Keratinocyte (primary cell): ENCODE measurements around the gene MSS51. TPM values are rescaled to one million over a fixed set of nuclear protein-coding genes. Genes with fewer than 3 reads are reported as not detected.

ENCODE experiments used
- DNase-seq: peaks from one replicate; pipeline ENCODE4 v3.0.0-alpha.2; 2011; ENCODE audit warnings: low read depth, missing footprints, low spot score
- FAIRE-seq: peaks from 2 replicates; lab custom pipeline; 2011; peaks lifted over from hg19 to GRCh38; lab: Jason Lieb, UNC
- H2AFZ ChIP-seq: 2 replicates; pipeline ENCODE4 v1.6.0; 2012; ENCODE audit warnings: low read length, control low read depth, inconsistent platforms; ENCODE audit not compliant: control insufficient read depth
- H3K27ac ChIP-seq: 2 replicates; pipeline ENCODE4 v1.5.1; 2011; ENCODE audit warnings: low read length; ENCODE audit not compliant: control insufficient read depth, insufficient read depth
- H3K27me3 ChIP-seq: 3 replicates; pipeline ENCODE4 v1.6.0; 2011; ENCODE audit warnings: low read length; ENCODE audit not compliant: control insufficient read depth, insufficient read depth; ENCODE audit errors: extremely low read depth
- H3K36me3 ChIP-seq, 2 experiments: 2 replicates in 1 of 2; 3 replicates in 1 of 2; pipeline ENCODE4 v1.5.1; 2011; ENCODE audit warnings: low read length in 2 of 2, mild to moderate bottlenecking in 1 of 2; ENCODE audit not compliant: control insufficient read depth in 2 of 2, insufficient read depth in 2 of 2; ENCODE audit errors: extremely low read depth in 1 of 2
- H3K4me1 ChIP-seq: 3 replicates; pipeline ENCODE4 v1.5.1; 2011; ENCODE audit warnings: low read length; ENCODE audit not compliant: control insufficient read depth, insufficient read depth; ENCODE audit errors: extremely low read depth
- H3K4me2 ChIP-seq: 3 replicates; pipeline ENCODE4 v1.6.0; 2011; ENCODE audit warnings: low read depth, low read length; ENCODE audit not compliant: control insufficient read depth, insufficient read depth; ENCODE audit errors: extremely low read depth
- H3K4me3 ChIP-seq, 3 experiments: fragments of 200-600 bp in 1 of 3; sonication (generic) in 1 of 3; 2 replicates in 2 of 3; 3 replicates in 1 of 3; pipeline ENCODE4 v1.5.1; 2011 to 2016; ENCODE audit warnings: low read length in 3 of 3, mild to moderate bottlenecking in 3 of 3, control low read depth in 2 of 3, inconsistent platforms in 1 of 3, low read depth in 1 of 3, mixed read lengths in 1 of 3, mixed run types in 1 of 3, moderate library complexity in 1 of 3; ENCODE audit not compliant: control insufficient read depth in 2 of 3, insufficient read depth in 2 of 3; ENCODE audit errors: extremely low read depth in 1 of 3
- H3K79me2 ChIP-seq: 2 replicates; pipeline ENCODE4 v1.6.0; 2012; ENCODE audit warnings: low read length; ENCODE audit not compliant: control insufficient read depth, insufficient read depth
- H3K9ac ChIP-seq: 3 replicates; pipeline ENCODE4 v1.6.0; 2011; ENCODE audit warnings: low read length; ENCODE audit not compliant: control insufficient read depth, insufficient read depth; ENCODE audit errors: extremely low read depth
- H3K9me1 ChIP-seq: 3 replicates; pipeline ENCODE4 v1.6.0; 2011; ENCODE audit warnings: low read length; ENCODE audit not compliant: control insufficient read depth, insufficient read depth; ENCODE audit errors: extremely low read depth
- H3K9me3 ChIP-seq: 2 replicates; pipeline ENCODE4 v1.5.1; 2012; ENCODE audit warnings: low read depth, low read length; ENCODE audit not compliant: control insufficient read depth
- H4K20me1 ChIP-seq: 3 replicates; pipeline ENCODE4 v1.6.0; 2011; ENCODE audit warnings: low read length; ENCODE audit not compliant: control insufficient read depth, insufficient read depth; ENCODE audit errors: extremely low read depth
- EZH2 ChIP-seq: IDR thresholded peaks from one replicate; pipeline ENCODE4 v1.6.1; 2012; ENCODE audit warnings: inconsistent platforms, mild to moderate bottlenecking, low read length, moderate library complexity
- dilution Hi-C: fragments of 300-500 bp; cut with MboI; formaldehyde crosslinking; loops from one replicate; pipeline ENCODE4 v1.7.0; 2020; ENCODE audit warnings: low sequenced_read_pairs; ENCODE audit not compliant: extremely low pct_ligation_motif_present
- polyA plus RNA-seq, 5 experiments: library from polyadenylated mRNA; depleted of rRNA in 3 of 5; stranded (reverse) in 3 of 5; stranded (forward) in 1 of 5; unstranded in 1 of 5; fragments of >200 nt; gene quantifications; 1 replicate in 1 of 5; 2 replicates in 3 of 5; 3 replicates in 1 of 5; pipeline versions ENCODE4 v1.2.1 to v1.2.3, GENCODE V29; 2011 to 2012; ENCODE audit warnings: missing spikeins in 2 of 5, low read depth in 1 of 5, low replicate concordance in 1 of 5
- TF ChIP-seq, protein P1 (sequence below), 3 experiments: IDR thresholded peaks in 1 of 3; conservative IDR thresholded peaks in 1 of 3; optimal IDR thresholded peaks in 1 of 3; 2 replicates in 2 of 3; 3 replicates in 1 of 3; pipeline versions ENCODE3 to v1.5.1; 2011; ENCODE audit warnings: low read length in 3 of 3, mild to moderate bottlenecking in 3 of 3, moderate library complexity in 2 of 3, control low read depth in 1 of 3, inconsistent platforms in 1 of 3; ENCODE audit not compliant: insufficient read depth in 2 of 3; ENCODE audit errors: extremely low read depth in 1 of 3

MSS51 gene
- polyA plus RNA-seq, 1 donor (not counting 4 experiments of a cell fraction or from before 2014, with no cell fraction given), result 1.3 TPM

DNA sequence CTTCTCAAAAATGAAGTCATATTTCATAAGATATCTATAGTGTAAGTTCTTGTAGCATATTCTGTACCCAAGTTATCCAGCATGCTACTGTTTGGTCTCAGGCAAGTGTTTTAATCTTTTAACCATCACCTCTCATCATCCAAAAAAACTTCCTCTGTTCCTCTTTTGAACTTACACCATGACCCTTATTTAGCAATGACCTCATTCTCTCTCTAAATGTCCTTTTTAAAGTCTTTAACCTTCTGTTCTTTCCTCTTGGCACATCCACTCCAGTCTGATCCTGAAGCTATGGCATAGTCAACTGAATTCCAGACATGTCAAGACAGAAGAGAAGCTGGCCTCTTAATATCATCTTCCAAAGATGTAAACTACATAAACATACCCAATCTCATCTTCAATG, 36.2 kb upstream of the MSS51 start:
- TF ChIP-seq, protein P1, sequence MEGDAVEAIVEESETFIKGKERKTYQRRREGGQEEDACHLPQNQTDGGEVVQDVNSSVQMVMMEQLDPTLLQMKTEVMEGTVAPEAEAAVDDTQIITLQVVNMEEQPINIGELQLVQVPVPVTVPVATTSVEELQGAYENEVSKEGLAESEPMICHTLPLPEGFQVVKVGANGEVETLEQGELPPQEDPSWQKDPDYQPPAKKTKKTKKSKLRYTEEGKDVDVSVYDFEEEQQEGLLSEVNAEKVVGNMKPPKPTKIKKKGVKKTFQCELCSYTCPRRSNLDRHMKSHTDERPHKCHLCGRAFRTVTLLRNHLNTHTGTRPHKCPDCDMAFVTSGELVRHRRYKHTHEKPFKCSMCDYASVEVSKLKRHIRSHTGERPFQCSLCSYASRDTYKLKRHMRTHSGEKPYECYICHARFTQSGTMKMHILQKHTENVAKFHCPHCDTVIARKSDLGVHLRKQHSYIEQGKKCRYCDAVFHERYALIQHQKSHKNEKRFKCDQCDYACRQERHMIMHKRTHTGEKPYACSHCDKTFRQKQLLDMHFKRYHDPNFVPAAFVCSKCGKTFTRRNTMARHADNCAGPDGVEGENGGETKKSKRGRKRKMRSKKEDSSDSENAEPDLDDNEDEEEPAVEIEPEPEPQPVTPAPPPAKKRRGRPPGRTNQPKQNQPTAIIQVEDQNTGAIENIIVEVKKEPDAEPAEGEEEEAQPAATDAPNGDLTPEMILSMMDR (optimal IDR thresholded peaks at IDR 0.05 in 1 of 3, IDR thresholded peaks at IDR 0.05 in 1 of 3, conservative IDR thresholded peaks at IDR 0.05 in 1 of 3; ENCODE audit: extremely low read depth in 1 of 3, insufficient read depth in 2 of 3, low read length in 3 of 3), result no peak
- TF ChIP-seq EZH2, result no peak
- H2AFZ ChIP-seq, result no peak overlapping the region
- DNase-seq (no peak), FAIRE-seq (no peak)
- dilution Hi-C loops, result no loop called here
- H3K27ac ChIP-seq, result no peak overlapping the region
- H3K4me1 ChIP-seq, result no peaks in the 10 kb centered on the region
- no peak overlapping the region for H3K4me3 ChIP-seq
- no peak overlapping the region for H3K9ac ChIP-seq
- no peaks in the 10 kb centered on the region for H4K20me1 ChIP-seq
- no peaks in the 10 kb centered on the region for H3K79me2 ChIP-seq
- no peaks in the 10 kb centered on the region for H3K9me3 ChIP-seq
- no peaks in the 10 kb centered on the region for H3K27me3 ChIP-seq
- no peak overlapping the region for H3K4me2 ChIP-seq
- no peaks in the 10 kb centered on the region for H3K9me1 ChIP-seq
- peaks cover 2 to 9% of the 10 kb centered on the region in 2 experiments for H3K36me3 ChIP-seq

DNA sequence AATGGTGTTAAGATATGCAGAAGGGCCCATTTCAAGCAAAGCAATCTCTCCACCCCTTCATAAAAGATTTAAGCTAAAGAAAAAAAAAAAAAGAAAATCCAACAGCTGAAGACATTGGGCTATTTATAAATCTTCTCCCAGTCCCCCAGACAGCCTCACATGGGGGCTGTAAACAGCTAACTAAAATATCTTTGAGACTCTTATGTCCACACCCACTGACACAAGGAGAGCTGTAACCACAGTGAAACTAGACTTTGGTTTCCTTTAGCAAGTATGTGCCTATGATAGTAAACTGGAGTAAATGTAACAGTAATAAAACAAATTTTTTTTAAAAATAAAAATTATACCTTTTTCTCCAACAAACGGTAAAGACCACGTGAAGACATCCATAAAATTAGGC, 33.8 kb upstream of the MSS51 start:
- Histone ChIP-seq H3K4me2 (no peak overlapping the region), H2AFZ (no peak overlapping the region), H3K4me1 (no peaks in the 10 kb centered on the region), H3K9ac (no peak overlapping the region), H3K9me3 (no peaks in the 10 kb centered on the region), H3K4me3 (no peak overlapping the region), H4K20me1 (no peaks in the 10 kb centered on the region), H3K27ac (no peak overlapping the region), H3K79me2 (no peaks in the 10 kb centered on the region), H3K27me3 (no peaks in the 10 kb centered on the region), H3K36me3 (peaks cover 0 to 10% of the 10 kb centered on the region in 2 experiments), H3K9me1 (no peaks in the 10 kb centered on the region)
- DNase-seq (no peak), FAIRE-seq (no peak)
- dilution Hi-C loops, result no loop called here
- TF ChIP-seq, protein P1 (optimal IDR thresholded peaks at IDR 0.05 in 1 of 3, IDR thresholded peaks at IDR 0.05 in 1 of 3, conservative IDR thresholded peaks at IDR 0.05 in 1 of 3; ENCODE audit: extremely low read depth in 1 of 3, insufficient read depth in 2 of 3, low read length in 3 of 3), result no peak
- TF ChIP-seq EZH2, result no peak
